ENCODE results near the gene MICALL2.

- TF ChIP-seq EZH2 (IDR thresholded peaks at IDR 0.05; ENCODE audit: borderline replicate concordance, insufficient read depth, low read length, poor library complexity, severe bottlenecking) (no peak), CTCF (IDR thresholded peaks at IDR 0.05; ENCODE audit: poor library complexity, severe bottlenecking) (no peak), TAF1 (IDR thresholded peaks at IDR 0.05; ENCODE audit: low read depth) (no peak), REST (IDR thresholded peaks at IDR 0.05; ENCODE audit: borderline replicate concordance) (no peak), SMC3 (conservative IDR thresholded peaks at IDR 0.05; ENCODE audit: poor library complexity) (no peak), POLR2AphosphoS5 (IDR thresholded peaks at IDR 0.05) (no peak), RAD21 (conservative IDR thresholded peaks at IDR 0.05) (no peak), EP300 (conservative IDR thresholded peaks at IDR 0.05; ENCODE audit: poor library complexity, severe bottlenecking) (no peak), MXI1 (conservative IDR thresholded peaks at IDR 0.05; ENCODE audit: poor library complexity, severe bottlenecking) (no peak)
Measured at GRCh38 chr7:1447551-1448244, 11.6 kb downstream of the MICALL2 start.

Measured in neural cell (in vitro differentiated cells).